GM19035 (cell line): ENCODE measurements around the gene ZNF800.
A peak's percentile ranks its signal among the peaks of the same experiment; 100 is the strongest.

Source experiments
- ATAC-seq: cut with Tn5 transposase; IDR thresholded peaks from one replicate; pipeline ENCODE4 v1.9.1; 2021; ENCODE audit not compliant: unreplicated experiment

The ZNF800 gene

DNA sequence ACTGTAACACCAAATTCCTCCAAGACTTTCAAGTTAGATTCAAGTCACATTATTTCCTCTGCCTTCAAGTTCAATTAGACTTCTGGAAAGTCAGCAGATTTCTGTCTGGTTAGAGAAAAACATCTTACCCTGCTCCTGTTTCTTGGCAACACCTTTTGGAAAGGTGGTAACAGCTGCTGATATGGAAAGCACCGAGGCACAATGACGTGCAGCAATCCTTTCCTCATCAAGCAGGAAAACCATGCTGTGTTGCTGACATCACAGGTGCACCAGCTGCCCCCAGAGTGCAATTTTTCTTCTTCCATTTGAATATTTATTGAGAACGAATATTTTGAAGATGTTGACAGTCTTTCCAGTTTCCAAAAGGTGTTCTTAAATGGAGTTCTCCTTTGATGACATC is 41.9 kb downstream of the ZNF800 start:
- ATAC-seq, result no peak

DNA sequence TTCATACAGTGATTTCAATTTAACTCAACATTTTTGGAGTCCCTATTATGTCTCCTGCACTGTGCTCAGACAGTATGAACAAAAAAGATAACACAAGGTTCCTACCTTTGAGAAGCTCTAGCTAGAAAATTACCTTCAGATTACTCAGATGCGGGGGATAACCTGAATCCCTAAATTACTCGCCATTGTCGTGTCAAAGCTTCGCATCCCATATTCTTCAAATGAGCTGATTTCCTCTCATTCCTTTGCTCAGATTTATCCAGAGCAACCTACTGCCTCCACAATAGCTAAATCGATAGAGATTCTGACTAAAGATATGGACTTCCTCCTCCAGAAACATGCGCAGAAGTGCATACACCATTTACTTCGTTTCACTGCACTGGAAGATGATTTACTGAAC is 42.6 kb downstream of the ZNF800 start:
- ATAC-seq, result no peak

DNA sequence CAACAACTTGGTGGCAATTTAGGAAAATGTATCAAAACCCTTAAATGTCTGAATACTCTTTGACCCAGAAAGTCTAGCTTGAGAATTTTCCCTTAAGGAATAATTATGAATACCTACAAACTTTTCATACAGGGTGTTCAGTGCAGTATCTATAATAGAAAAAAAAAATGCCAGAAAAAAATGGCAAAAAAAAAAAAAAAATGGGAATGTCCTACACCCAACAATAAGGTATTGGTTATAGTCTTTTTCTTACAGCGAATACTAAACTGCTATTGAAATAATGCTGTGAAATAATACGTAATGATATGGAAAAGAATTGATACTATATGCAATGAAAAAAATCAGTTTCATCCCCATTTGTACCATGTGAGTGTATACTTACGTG is 44.3 kb downstream of the ZNF800 start:
- no peak for ATAC-seq

DNA sequence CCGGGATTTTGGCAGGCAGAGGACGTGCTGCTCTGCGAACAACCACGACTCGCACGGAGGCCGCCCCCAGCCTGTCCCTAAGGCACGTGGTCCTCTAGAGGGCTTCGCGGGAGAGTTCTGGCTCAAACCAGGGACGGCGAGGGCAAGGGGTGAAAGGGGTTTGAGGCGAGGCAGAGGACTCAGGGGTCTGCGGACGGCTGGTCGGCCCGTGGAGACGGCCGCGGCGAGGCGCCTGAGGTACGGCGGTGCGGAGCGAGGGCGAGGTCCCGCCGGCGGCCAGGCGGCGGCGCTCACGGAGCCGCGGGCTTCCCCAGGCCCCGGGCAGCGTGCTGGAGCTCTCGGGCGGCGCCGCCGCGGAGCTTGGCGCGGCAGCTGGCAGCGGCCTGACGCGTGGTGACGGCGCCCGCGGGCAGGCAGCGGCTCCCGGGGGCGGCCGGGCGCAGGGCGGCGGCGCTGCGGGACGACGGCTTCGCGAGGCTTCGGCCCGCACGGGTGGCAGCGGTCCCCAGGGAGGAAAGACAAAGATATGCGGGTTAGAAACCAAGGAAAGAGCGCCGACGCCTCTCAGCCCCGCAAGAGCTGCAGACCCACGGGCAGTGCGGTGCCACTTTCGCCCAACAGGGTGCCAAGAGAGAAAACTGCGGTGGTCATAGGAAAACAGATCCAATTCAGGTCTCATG is 44.8 kb downstream of the ZNF800 start:
- ATAC-seq, result peak; percentile 99

DNA sequence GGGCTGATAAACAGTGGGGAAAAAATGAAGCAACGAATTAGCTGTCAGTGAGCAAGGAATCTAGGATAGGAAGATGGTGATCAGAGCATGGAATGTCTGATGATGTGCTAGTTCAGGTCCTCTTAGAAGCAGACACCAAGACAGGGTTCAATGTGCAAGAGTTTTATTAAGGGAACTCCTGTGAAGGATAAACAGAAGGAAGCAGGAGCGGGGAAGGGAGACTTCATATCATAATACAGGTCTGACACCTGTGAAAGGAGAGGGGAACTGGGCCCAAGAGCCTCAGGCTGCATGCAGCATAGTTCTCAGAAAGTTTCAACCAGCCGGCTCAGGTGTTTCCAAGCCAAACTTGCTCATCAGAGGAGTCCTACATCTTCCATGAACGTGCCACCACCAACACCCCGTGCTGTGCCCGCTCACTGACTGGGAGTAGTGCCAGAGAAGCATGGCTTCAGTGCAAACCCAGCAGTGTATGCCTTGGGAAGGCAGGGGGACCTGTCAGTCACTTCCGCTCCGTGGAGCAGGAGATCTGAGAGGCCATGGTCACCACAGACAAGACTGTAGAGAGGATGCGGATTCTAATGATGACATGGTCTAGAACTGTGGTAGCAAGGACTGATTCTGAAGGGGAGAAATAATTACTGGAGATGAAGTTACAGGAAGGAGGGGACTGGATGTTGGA is 45.8 kb downstream of the ZNF800 start:
- no peak for ATAC-seq

DNA sequence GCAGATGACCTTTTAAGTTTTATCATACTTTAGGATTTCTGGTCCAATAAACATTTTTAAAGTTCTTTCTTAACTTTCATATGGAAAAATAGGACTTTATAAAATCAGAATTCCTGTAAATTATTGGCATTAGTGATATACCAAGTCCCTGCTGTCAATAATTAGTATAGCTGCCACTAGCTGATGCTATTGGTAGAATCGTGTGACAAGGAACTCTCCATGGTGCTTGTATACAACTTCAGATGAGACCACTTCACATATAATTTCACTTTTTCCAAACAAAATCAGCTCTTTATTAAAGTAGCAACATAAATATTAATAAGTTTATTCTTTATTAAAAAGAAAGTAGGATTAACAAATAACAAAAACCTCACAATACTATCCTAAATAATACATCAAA is 49.9 kb downstream of the ZNF800 start:
- ATAC-seq, result no peak

DNA sequence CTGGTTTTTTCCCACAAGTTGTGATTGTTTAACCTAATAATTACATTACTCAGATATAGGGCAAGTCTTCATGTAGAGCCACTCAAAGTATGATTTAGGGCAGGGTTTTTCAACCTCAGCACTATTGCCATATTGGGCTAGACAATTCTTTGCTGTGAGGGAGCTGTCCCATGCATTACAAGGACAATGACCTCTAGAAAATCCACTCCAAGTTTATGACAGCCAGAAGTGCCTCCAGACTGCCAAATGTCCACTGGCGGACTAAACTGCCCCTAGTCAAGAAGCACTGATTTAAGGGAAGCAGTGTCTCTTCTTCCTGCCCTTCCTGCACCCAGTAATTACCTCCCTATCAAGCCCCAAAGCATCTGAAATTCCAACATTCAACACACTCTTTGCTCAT is 54.4 kb downstream of the ZNF800 start:
- no peak for ATAC-seq

DNA sequence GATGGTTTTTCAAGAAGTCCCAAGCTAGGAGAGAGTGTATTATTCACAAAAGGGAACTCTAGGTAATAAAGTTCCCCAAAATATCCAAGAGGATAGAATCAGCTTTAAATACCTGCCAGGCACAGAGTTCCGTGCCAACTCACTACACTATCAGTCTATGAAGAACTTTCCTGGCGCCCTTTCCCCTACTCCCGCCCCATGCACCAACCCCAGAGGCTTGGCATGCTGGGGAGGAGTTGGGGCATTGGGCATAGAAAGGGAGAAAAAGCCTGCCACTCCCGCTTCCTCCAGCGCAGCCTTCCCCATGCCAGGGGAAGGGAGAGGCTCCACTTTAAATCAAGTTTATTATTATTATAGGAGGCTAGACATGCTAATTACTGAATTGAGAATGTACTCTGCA is 54.9 kb downstream of the ZNF800 start:
- ATAC-seq, result no peak

DNA sequence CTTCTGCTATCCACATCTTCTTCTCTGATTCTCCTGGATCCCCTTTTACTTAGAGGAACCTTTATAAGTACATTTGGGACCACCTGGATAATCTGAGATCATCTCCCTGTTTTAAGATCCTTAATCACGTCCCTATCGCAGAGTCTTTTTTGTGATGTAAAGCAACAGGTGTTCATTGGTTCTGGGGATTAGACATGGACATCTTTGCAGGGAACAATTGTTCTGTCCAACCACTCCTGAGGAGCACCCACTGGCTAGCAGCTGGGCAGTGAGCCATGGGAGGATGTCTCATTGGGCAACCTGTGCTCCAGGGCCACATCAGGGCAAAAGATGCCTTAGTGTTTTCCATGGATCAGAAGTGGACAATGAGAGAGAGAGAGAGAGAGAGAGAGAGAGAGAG is 56.0 kb downstream of the ZNF800 start:
- no peak for ATAC-seq

DNA sequence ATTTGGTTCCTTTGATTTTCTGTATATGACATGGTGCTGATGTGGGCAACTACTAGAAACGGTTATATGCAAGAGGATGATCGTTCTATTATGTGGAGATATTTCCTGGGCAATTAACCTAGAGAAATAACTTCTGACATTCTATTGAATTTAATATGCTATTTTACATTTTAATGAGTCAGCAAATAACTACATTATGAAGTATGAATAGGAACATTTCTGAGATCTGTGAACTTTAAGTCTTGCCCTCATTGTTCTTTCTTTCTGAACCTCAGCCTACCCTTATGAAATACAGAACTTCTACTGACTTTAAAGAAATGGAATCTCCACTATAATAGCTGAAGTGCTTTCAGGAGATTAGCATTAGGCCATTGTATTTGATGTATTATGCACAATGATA is 59.6 kb downstream of the ZNF800 start:
- ATAC-seq, result no peak

DNA sequence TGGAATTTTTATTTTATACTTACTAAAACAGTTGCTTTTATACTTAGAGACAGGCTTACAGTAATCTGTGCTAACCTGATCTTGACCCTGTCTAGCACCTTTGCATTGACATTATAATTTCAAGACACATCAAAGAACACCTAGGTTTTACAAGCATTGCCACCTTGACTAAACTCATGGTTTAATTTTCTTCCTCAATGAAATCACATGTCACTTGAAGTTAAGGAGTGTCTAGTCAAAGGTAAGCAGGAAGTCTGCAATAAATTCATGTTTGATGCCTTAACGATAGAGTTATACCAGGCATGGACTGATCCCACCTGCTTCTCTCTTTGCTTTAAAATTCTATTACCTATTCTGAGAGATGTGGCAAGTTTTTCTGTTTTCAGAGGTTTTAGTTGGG is 62.4 kb downstream of the ZNF800 start:
- ATAC-seq, result no peak

DNA sequence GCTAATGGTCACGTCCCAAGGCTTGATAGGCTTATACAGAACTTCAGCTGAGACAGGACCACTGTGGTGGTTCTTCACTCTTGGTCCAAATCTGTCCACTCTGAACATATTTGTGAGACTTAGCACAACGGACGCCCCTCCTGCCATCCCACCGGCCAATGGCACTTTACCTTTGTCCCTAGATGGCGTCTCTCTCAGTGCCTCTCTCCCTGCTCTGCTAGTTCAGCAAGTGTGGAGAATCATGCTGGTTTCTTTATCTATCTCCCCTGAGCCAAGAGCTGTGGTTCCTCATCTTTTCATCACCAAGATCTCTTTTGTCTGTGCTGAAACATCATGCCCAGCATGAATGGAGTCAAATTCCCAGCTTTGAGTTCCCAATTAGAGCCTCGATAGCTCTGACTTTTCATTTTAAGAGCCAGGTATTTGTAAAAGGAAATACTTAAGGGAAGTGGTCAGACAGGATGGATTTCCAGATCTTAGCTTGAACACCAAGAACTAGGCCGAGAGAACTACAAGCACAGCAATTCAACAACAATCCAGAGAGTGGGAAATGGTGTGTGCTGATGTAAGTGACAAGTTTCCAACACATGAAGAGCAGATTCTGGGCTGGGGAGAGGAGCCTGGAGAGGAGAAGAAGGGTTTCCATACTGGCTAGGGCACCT is 69.5 kb downstream of the ZNF800 start:
- ATAC-seq, result no peak

DNA sequence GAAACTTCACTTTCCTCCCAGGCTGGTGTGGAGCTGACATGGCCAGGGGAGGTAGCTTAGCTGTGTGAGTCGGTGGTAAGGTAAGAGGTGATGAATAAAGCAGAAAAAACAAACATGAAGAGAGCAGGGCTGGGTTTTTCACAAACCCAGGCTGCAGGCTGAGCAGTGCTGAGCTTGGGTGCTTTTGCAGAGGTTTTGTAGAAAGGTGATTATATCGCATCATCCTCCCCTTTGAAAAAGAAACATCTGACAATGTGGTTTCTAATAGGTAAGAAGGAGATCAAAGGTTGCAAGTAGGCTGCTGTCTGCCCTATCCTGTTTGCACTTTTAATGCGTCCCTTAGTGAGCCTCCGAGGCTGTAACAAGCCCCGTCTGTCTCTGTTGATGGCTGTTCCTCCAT is 70.2 kb downstream of the ZNF800 start:
- ATAC-seq, result no peak

DNA sequence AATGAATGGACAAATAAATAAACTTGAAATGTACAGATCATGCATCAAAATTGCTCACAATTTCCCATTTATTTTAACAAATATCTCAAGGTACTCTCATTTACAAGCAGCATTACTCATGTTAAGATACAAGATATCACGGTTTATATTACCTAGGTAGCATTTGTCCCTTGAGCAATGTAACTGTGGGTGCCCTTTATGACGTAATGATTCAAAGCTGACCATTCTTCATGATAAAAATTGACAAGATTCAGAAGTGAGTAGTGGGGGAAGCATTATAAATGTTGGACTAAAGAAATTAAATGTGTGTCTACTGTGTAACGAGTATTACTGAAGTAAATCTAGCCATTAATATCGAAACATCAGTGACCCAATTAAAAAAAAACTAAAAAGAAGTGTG is 71.5 kb downstream of the ZNF800 start:
- ATAC-seq, result no peak
